ENCODE results near the gene KIAA1755.
"Not testable (repeated sequence)": the region's sequence is repeated elsewhere in the genome, so short reads cannot be mapped to it uniquely, and the experiment has no call there.

Gene KIAA1755

GRCh38 chr20:38266426-38266825 is 5.9 kb upstream of the KIAA1755 start:
- DNase-seq (ENCODE audit: low spot score), result no peak

GRCh38 chr20:38262931-38263330 is 2.4 kb upstream of the KIAA1755 start:
- DNase-seq (ENCODE audit: low spot score), result no peak

- no peak for DNase-seq (ENCODE audit: low spot score)
These were observed 487 bp upstream of the KIAA1755 start for GRCh38 chr20:38261054-38261390.

- no peak for DNase-seq (ENCODE audit: low spot score)
These were observed 534 bp downstream of the KIAA1755 start for GRCh38 chr20:38260025-38260377.

- no peak for DNase-seq (ENCODE audit: low spot score)
These were observed 1.9 kb downstream of the KIAA1755 start for GRCh38 chr20:38258545-38259215.

GRCh38 chr20:38256966-38257365 is 3.6 kb downstream of the KIAA1755 start:
- DNase-seq (ENCODE audit: low spot score), result no peak

GRCh38 chr20:38256021-38256420 is 4.5 kb downstream of the KIAA1755 start:
- DNase-seq (ENCODE audit: low spot score), result no peak

- DNase-seq (ENCODE audit: low spot score), result no peak
These were observed 5.1 kb downstream of the KIAA1755 start for GRCh38 chr20:38255393-38255792.

GRCh38 chr20:38254621-38255020 is 5.9 kb downstream of the KIAA1755 start:
- not testable (repeated sequence) for DNase-seq (ENCODE audit: low spot score)

GRCh38 chr20:38253571-38253970 is 7.0 kb downstream of the KIAA1755 start:
- no peak for DNase-seq (ENCODE audit: low spot score)

- no peak for DNase-seq (ENCODE audit: low spot score)
These were observed 7.9 kb downstream of the KIAA1755 start for GRCh38 chr20:38252292-38253288.

GRCh38 chr20:38251441-38251840 is 9.1 kb downstream of the KIAA1755 start:
- DNase-seq (ENCODE audit: low spot score), result not testable (repeated sequence)

GRCh38 chr20:38250609-38251008 is 9.9 kb downstream of the KIAA1755 start:
- no peak for DNase-seq (ENCODE audit: low spot score)

- no peak for DNase-seq (ENCODE audit: low spot score)
These were observed 10.8 kb downstream of the KIAA1755 start for GRCh38 chr20:38249536-38250310.

GRCh38 chr20:38248133-38248532 is 12.4 kb downstream of the KIAA1755 start:
- no peak for DNase-seq (ENCODE audit: low spot score)

GRCh38 chr20:38247725-38248124 is 12.8 kb downstream of the KIAA1755 start:
- not testable (repeated sequence) for DNase-seq (ENCODE audit: low spot score)

- no peak for DNase-seq (ENCODE audit: low spot score)
These were observed 13.4 kb downstream of the KIAA1755 start for GRCh38 chr20:38247166-38247509.

- DNase-seq (ENCODE audit: low spot score), result no peak
These were observed 14.0 kb downstream of the KIAA1755 start for GRCh38 chr20:38246357-38247165.

GRCh38 chr20:38245753-38246152 is 14.8 kb downstream of the KIAA1755 start:
- DNase-seq (ENCODE audit: low spot score), result no peak

GRCh38 chr20:38243709-38244020 is 16.9 kb downstream of the KIAA1755 start:
- no peak for DNase-seq (ENCODE audit: low spot score)

GRCh38 chr20:38242848-38243708 is 17.5 kb downstream of the KIAA1755 start:
- DNase-seq (ENCODE audit: low spot score), result no peak

All from hematopoietic multipotent progenitor cell treated with erythropoietin and hydrocortisone succinate and interleukin-3 and kit ligand, for 15 days (in vitro differentiated cells).